SK-N-SH treated with all-trans-retinoic acid at 6 μM for 48 hours (cell line): Measurements from ENCODE around the gene DIP2C.

Experiments
- ARNTL ChIP-seq: fragments of 450-650 bp; formaldehyde crosslinking; IDR thresholded peaks from 2 replicates; pipeline ENCODE4 v1.5.0; 2020; ENCODE audit warnings: low read depth, mild to moderate bottlenecking, moderate library complexity, borderline replicate concordance
- BACH2 ChIP-seq: fragments of 250-450 bp; sonication (Bioruptor Pico); IDR thresholded peaks from 2 replicates; pipeline ENCODE4 v1.9.0; 2021; ENCODE audit warnings: mild to moderate bottlenecking, borderline replicate concordance
- CREB5 ChIP-seq: fragments of 250-450 bp; sonication (Bioruptor Pico); IDR thresholded peaks from 2 replicates; pipeline ENCODE4 v1.5.1; 2020; ENCODE audit warnings: low read depth, mild to moderate bottlenecking, moderate library complexity
- CSDC2 ChIP-seq: fragments of 250-450 bp; sonication (Bioruptor Pico); IDR thresholded peaks from 2 replicates; pipeline ENCODE4 v1.5.0; 2020; ENCODE audit warnings: mild to moderate bottlenecking, moderate library complexity
- CSRNP3 ChIP-seq: fragments of 250-450 bp; sonication (Bioruptor Pico); IDR thresholded peaks from 2 replicates; pipeline ENCODE4 v1.5.1; 2021; ENCODE audit warnings: mild to moderate bottlenecking, moderate library complexity
- GLIS3 ChIP-seq: fragments of 250-450 bp; sonication (Bioruptor Pico); IDR thresholded peaks from 2 replicates; pipeline ENCODE4 v1.5.0; 2020; ENCODE audit warnings: mild to moderate bottlenecking, moderate library complexity
- OSR1 ChIP-seq: fragments of 250-450 bp; sonication (Bioruptor Pico); IDR thresholded peaks from 2 replicates; pipeline ENCODE4 v1.8.0; 2022; ENCODE audit warnings: moderate library complexity, mild to moderate bottlenecking, inconsistent platforms
- SNAI2 ChIP-seq: fragments of 250-450 bp; sonication (Bioruptor Pico); IDR thresholded peaks from 2 replicates; pipeline ENCODE4 v1.5.0; 2020; ENCODE audit warnings: mild to moderate bottlenecking, moderate library complexity
- TOX ChIP-seq: fragments of 250-450 bp; sonication (Bioruptor Pico); IDR thresholded peaks from 2 replicates; pipeline ENCODE4 v1.8.0; 2021; ENCODE audit warnings: mild to moderate bottlenecking, moderate library complexity, borderline replicate concordance
- ZC3H10 ChIP-seq: fragments of 250-450 bp; sonication (Bioruptor Pico); IDR thresholded peaks from 2 replicates; pipeline ENCODE4 v1.5.1; 2021; ENCODE audit warnings: mild to moderate bottlenecking, moderate library complexity
- ZFP3 ChIP-seq: fragments of 250-450 bp; sonication (Bioruptor Pico); IDR thresholded peaks from 2 replicates; pipeline ENCODE4 v1.5.0; 2020; ENCODE audit warnings: mild to moderate bottlenecking, moderate library complexity
- ZFP30 ChIP-seq: fragments of 450-650 bp; formaldehyde crosslinking; IDR thresholded peaks from 2 replicates; pipeline ENCODE4 v1.5.0; 2022; ENCODE audit warnings: mild to moderate bottlenecking, moderate library complexity
- ZNF70 ChIP-seq: fragments of 450-650 bp; formaldehyde crosslinking; IDR thresholded peaks from 2 replicates; pipeline ENCODE4 v1.5.0; 2020; ENCODE audit warnings: mild to moderate bottlenecking, moderate library complexity

DNA sequence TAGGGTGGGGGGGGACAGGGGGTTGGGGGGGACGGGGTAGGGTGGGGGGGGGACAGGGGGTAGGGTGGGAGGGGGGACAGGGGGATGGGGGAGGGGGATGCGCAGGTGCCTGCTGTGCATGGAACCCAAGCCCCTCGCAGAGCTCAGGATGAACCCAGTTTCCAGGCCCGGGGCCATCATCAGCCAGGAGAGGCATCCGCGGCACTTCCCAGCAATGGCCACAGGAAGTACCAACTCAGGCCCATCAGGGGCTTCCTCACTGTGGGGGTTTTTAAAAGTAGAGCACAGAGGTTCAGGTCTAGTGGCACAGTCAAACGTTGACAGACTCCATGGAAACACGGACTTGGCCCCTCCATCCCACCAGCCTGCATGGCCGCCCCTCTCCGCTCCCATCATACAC, 172.7 kb downstream of the DIP2C start:
- TF ChIP-seq OSR1 (CRISPR knock-in tag) = no peak
- no peak for TF ChIP-seq ZNF70 (CRISPR knock-in tag)
- TF ChIP-seq CSDC2 (CRISPR knock-in tag) = no peak
- no peak for TF ChIP-seq SNAI2
- TF ChIP-seq ARNTL (CRISPR knock-in tag) = no peak
- TF ChIP-seq GLIS3 (CRISPR knock-in tag) = no peak
- TF ChIP-seq CSRNP3 (CRISPR knock-in tag) = no peak
- TF ChIP-seq BACH2 (CRISPR knock-in tag) = no peak
- TF ChIP-seq ZFP3 = no peak
- no peak for TF ChIP-seq TOX
- no peak for TF ChIP-seq CREB5 (CRISPR knock-in tag)
- TF ChIP-seq ZC3H10 (CRISPR knock-in tag) = no peak
- no peak for TF ChIP-seq ZFP30
